Kidney epithelial cell (primary cell): ENCODE measurements around the gene GMPR2. TPM values are rescaled to one million over a fixed set of nuclear protein-coding genes. Genes with fewer than 3 reads are reported as not detected.

ENCODE experiments used
- DNase-seq: peaks from one replicate; pipeline ENCODE4 v3.0.0-alpha.2; 2010; ENCODE audit warnings: low read depth
- H3K27me3 ChIP-seq: 2 replicates; pipeline ENCODE4 v1.6.0; 2011; ENCODE audit warnings: low read length; ENCODE audit not compliant: control insufficient read depth, insufficient read depth
- H3K36me3 ChIP-seq: 2 replicates; pipeline ENCODE4 v1.5.1; 2011; ENCODE audit warnings: low read length; ENCODE audit not compliant: control insufficient read depth, insufficient read depth
- H3K4me3 ChIP-seq: 2 replicates; pipeline ENCODE4 v1.5.1; 2011; ENCODE audit warnings: low read depth, mild to moderate bottlenecking, control low read depth, low read length
- total RNA-seq: library from RNA; depleted of rRNA; stranded (reverse); fragments of >200 nt; gene quantifications from 2 replicates; pipeline ENCODE4 v1.2.3, GENCODE V29; 2015
- TF ChIP-seq, protein P1 (sequence below): IDR thresholded peaks from 2 replicates; pipeline ENCODE4 v1.5.1; 2011; ENCODE audit warnings: mild to moderate bottlenecking, moderate library complexity, low read length, control low read depth, inconsistent platforms; ENCODE audit not compliant: insufficient read depth, poor library complexity, severe bottlenecking

The GMPR2 gene
- total RNA-seq, 1 donor from 2014 or later: 54.7 TPM

DNA sequence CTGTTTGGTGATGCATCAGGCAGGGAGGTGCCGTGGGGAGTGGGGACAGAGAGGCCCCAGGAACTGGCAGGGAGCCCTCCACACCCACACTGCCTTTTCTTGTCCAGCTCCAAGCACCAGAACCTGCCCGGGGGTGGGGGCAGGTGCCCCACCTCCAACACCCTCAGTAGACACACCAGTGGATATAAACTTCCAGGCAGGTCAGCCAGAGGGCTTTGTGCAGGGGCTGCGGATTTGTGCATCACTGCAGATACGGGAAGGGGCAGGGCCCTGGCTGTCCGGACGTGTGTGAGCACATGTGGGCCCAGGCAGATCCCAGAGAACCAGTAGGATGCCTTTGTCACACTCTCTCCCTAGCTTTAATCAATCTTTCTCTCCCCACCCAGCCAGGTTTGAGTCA is 31.6 kb downstream of the GMPR2 start:
- TF ChIP-seq, protein P1, sequence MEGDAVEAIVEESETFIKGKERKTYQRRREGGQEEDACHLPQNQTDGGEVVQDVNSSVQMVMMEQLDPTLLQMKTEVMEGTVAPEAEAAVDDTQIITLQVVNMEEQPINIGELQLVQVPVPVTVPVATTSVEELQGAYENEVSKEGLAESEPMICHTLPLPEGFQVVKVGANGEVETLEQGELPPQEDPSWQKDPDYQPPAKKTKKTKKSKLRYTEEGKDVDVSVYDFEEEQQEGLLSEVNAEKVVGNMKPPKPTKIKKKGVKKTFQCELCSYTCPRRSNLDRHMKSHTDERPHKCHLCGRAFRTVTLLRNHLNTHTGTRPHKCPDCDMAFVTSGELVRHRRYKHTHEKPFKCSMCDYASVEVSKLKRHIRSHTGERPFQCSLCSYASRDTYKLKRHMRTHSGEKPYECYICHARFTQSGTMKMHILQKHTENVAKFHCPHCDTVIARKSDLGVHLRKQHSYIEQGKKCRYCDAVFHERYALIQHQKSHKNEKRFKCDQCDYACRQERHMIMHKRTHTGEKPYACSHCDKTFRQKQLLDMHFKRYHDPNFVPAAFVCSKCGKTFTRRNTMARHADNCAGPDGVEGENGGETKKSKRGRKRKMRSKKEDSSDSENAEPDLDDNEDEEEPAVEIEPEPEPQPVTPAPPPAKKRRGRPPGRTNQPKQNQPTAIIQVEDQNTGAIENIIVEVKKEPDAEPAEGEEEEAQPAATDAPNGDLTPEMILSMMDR: no peak
- H3K27me3 ChIP-seq: no peaks in the 10 kb centered on the region
- peaks cover 2% of the 10 kb centered on the region for H3K36me3 ChIP-seq
- DNase-seq: no peak
- H3K4me3 ChIP-seq: no peak overlapping the region

DNA sequence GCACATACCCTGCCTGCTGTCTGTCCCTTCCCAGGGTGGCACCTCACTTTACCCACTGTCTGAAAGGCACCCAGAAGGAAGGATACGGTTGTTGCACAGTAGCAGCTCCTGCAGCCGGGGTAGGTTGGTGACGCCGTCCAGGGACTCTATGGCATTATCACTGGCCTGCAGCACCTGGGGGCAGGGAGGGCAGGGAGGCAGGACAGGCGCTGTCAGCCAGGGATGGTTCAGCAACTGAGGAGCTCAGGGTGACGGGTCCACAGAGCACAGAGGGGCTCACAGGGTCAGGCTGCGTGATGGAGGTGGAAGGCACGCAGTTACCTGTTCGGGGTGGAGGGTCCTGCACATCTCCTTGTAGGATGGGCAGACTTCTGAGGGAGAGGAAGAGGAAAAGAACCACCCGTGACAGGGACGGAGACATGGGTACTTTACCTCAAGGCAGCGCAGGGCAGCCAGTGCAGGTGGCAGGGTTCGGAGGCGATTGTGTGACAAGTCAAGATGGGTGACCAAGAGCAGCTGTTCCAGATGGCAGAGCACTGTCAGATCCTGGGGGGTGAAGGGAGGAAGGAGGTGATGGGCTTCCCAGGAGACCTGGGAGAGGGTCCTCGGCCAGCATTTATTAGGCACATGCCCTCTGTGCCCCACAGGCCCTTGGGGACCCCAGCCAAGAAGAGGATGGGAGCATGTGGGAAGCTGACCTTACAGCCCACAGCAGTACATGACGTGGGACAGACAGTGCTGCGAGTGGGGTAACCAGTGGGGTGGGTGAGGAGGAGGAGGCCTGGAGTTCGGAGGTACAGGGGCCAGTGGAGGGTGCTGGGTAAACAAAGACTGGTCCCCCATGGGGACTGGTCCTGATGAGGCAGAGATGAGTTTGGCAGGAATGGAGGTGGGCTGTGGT is 33.9 kb downstream of the GMPR2 start:
- peaks cover 3% of the 10 kb centered on the region for H3K36me3 ChIP-seq
- TF ChIP-seq, protein P1: no peak
- H3K4me3 ChIP-seq: no peak overlapping the region

DNA sequence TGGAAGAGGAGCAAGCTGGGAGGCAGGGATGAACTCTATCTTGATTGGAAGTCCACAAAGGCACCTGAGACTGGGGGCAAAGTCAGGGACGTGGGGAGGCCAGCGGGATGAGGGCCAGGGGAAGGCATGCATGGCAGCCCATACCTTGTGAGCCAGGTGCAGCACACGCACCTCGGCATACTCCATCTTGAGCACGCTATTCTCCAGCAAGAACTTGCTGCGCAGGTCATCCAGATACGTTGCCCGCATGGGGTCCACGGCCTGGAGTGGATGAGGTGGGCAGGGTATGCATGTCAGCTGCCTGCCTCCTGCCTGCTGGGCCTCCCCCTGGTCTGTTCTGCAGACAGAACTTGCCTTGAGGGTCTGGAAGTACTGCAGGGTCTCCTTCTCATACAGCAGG is 34.8 kb downstream of the GMPR2 start:
- no peak for DNase-seq
- TF ChIP-seq, protein P1: no peak
- H3K36me3 ChIP-seq: peaks cover 3% of the 10 kb centered on the region
- H3K4me3 ChIP-seq: no peak overlapping the region
- no peaks in the 10 kb centered on the region for H3K27me3 ChIP-seq

More for the DNA sequence above, 33.9 kb downstream of the GMPR2 start:
- no peaks in the 10 kb centered on the region for H3K27me3 ChIP-seq
- no peak for DNase-seq

DNA sequence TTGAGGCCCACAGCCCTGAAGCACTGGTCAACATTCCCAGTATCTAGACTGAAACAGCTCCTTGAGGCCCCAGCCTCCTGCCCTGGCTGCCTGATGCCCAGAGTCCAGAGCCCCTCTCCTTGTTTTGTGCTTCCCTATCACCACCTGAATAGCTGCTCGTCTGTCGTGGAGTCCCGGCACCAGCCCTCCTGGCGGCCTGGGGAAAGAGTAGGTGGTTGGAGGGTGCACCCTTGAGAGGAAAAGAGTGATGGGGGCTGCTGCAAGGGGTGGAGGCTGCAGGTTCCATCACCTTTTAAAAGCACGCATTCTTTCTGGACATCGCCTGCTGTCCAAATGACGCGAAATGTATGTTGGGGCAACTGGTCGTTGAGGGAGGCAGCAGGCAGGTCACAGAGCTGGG is 35.5 kb downstream of the GMPR2 start:
- Histone ChIP-seq H3K4me3 (no peak overlapping the region), H3K27me3 (no peaks in the 10 kb centered on the region), H3K36me3 (peaks cover 3% of the 10 kb centered on the region)
- no peak for DNase-seq
- TF ChIP-seq, protein P1: no peak

DNA sequence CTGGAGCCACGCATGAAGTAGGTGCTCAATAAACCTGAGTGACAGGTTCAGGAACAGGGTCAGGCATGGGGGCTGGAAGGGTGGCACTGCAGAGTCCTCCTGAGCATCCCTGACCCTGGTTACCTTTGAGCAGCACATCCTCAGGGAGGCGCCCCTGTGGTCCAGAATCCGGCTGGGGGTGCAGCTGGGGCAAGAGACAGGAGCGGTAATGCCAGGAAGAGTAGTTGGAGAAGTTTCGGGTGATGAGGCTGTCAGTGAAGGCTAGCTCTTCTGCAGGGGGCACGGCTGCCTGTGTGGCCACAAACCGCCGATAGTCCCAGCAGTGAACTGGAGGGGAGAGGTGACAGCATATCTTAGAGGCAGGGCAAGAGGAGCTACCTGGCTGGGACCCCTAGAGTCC is 36.6 kb downstream of the GMPR2 start:
- TF ChIP-seq, protein P1: no peak
- no peak overlapping the region for H3K4me3 ChIP-seq
- H3K27me3 ChIP-seq: no peaks in the 10 kb centered on the region
- no peak for DNase-seq
- H3K36me3 ChIP-seq: peaks cover 3% of the 10 kb centered on the region
